K562 (cell line): ENCODE data around the gene MYG1. TPM values are rescaled to one million over a fixed set of nuclear protein-coding genes. Genes with fewer than 3 reads are reported as not detected.

Experiments
- BCL6 ChIP-seq: fragments of 250-450 bp; sonication (Bioruptor Pico); IDR thresholded peaks from 2 replicates; pipeline ENCODE4 v1.4.0; 2020
- C11orf30 ChIP-seq: fragments of 450-650 bp; IDR thresholded peaks from 2 replicates; pipeline ENCODE4 v1.6.1; 2016; ENCODE audit warnings: low read depth, mild to moderate bottlenecking
- DMBX1 ChIP-seq: fragments of 250-450 bp; sonication (Bioruptor Pico); IDR thresholded peaks from 2 replicates; pipeline ENCODE4 v1.8.0; 2022; ENCODE audit warnings: inconsistent platforms, mild to moderate bottlenecking, moderate library complexity, borderline replicate concordance
- ELF4 ChIP-seq: fragments of 450-650 bp; formaldehyde crosslinking; IDR thresholded peaks from 2 replicates; pipeline ENCODE4 v1.4.0; 2022; ENCODE audit warnings: missing genetic modification characterization
- KDM5B ChIP-seq: fragments of 200-600 bp; sonication (generic); IDR thresholded peaks from 2 replicates; pipeline ENCODE4 v1.6.1; 2012; ENCODE audit warnings: low read depth, mild to moderate bottlenecking, moderate library complexity, low read length, control low read depth, inconsistent platforms; ENCODE audit not compliant: insufficient replicate concordance
- KHSRP ChIP-seq: fragments of 450-650 bp; IDR thresholded peaks from 2 replicates; pipeline ENCODE4 v1.6.1; 2017
- MAFF ChIP-seq: IDR thresholded peaks from 2 replicates; pipeline ENCODE4 v1.6.1; 2012; ENCODE audit warnings: low read length, improper control_type of control experiment
- MAZ ChIP-seq, 2 experiments: fragments of 450-650 bp in 1 of 2; sonication (generic) in 1 of 2; formaldehyde crosslinking; IDR thresholded peaks in 1 of 2; conservative IDR thresholded peaks in 1 of 2; 2 replicates each; pipeline versions ENCODE4 v1.4.0 to v1.5.0; 2020; ENCODE audit warnings: mild to moderate bottlenecking in 1 of 2, missing genetic modification reagents in 1 of 2
- YY1 ChIP-seq, 3 experiments: IDR thresholded peaks; 2 replicates each; pipeline ENCODE4 v1.6.1; 2011; ENCODE audit warnings: low read length in 2 of 3, mild to moderate bottlenecking in 2 of 3, moderate library complexity in 2 of 3, borderline replicate concordance in 1 of 3, control low read depth in 1 of 3, low read depth in 1 of 3; ENCODE audit not compliant: insufficient read depth in 3 of 3, insufficient replicate concordance in 2 of 3, control insufficient read depth in 1 of 3, insufficient read length in 1 of 3; ENCODE audit errors: extremely low read depth in 1 of 3
- ZKSCAN8 ChIP-seq: fragments of 200-800 bp; sonication (Bioruptor generic); IDR thresholded peaks from 2 replicates; pipeline ENCODE4 v1.6.1; 2016; ENCODE audit warnings: missing genetic modification characterization, missing compliant biosample characterization
- ZNF785 ChIP-seq: fragments of 250-450 bp; sonication (Bioruptor Pico); IDR thresholded peaks from 2 replicates; pipeline ENCODE4 v1.4.0; 2020; ENCODE audit warnings: mild to moderate bottlenecking
- polyA plus RNA-seq, 8 experiments: library from polyadenylated mRNA; depleted of rRNA in 4 of 8; stranded (reverse) in 5 of 8; unstranded in 3 of 8; fragments of >200 nt; fragmentation: Nextera tagmentation in 2 of 8; fragmentation: Illumina TruSeq in 1 of 8; extraction: Ambion mirVana in 2 of 8; extraction: Trizol in 1 of 8; gene quantifications; 2 replicates each; pipeline versions ENCODE4 v1.2.1 to v1.2.3, GENCODE V29; 2011 to 2014; ENCODE audit warnings: inconsistent platforms in 1 of 8, missing spikeins in 1 of 8
- total RNA-seq, 7 experiments: library from RNA; depleted of rRNA in 6 of 7; stranded (reverse); fragments of >200 nt in 6 of 7; fragmentation: Illumina TruSeq in 2 of 7; extraction: Trizol in 2 of 7; gene quantifications; 2 replicates each; pipeline versions ENCODE4 v1.2.1 to v1.2.3, GENCODE V29; 2011 to 2021; ENCODE audit warnings: low replicate concordance in 1 of 7
- TF ChIP-seq, protein P1 (sequence below), 2 experiments: fragments of 450-650 bp in 1 of 2; sonication (generic) in 1 of 2; formaldehyde crosslinking in 1 of 2; IDR thresholded peaks; 2 replicates each; pipeline versions ENCODE4 v1.7.1 to v1.9.0; 2016 to 2022; ENCODE audit warnings: inconsistent platforms in 1 of 2, mild to moderate bottlenecking in 1 of 2, missing genetic modification reagents in 1 of 2
- TF ChIP-seq, protein P2 (sequence below): fragments of 250-450 bp; sonication (Bioruptor Pico); IDR thresholded peaks from 2 replicates; pipeline ENCODE4 v1.6.1; 2021; ENCODE audit warnings: mild to moderate bottlenecking
- TF ChIP-seq, protein P3 (sequence below): fragments of 250-450 bp; sonication (Bioruptor Pico); IDR thresholded peaks from 2 replicates; pipeline ENCODE4 v1.5.0; 2020; ENCODE audit warnings: mild to moderate bottlenecking
- TF ChIP-seq, protein P4 (sequence below): fragments of 250-450 bp; sonication (Bioruptor Pico); IDR thresholded peaks from 2 replicates; pipeline ENCODE4 v1.8.0; 2021; ENCODE audit warnings: mild to moderate bottlenecking, moderate library complexity

The MYG1 gene
- total and polyA plus RNA-seq, 9 of the 15 experiments (the other 6 are each of a cell fraction or from before 2014, with no cell fraction given) = 0.45 to 5.6 (median 2.1) TPM

DNA sequence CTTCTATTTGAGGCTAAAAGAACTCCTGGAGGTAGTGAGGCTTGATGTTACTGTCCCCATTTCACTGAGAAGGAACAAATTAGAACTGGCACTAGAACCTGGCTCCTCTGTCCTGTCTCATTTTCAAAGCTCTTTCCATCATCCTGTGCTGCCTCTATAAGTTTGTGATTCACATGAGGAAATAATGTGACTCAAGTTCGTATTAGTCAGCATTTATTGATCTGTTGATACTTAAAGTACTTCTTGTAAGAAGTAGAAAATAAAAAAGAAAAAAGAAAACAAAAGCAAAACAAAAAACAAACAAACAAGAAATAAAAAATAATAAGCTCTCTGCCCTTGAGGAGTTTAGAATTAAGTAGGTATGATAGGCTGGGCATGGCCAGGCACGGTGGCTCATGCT lies 33.7 kb upstream of the MYG1 start (continued):
- TF ChIP-seq YY1 (IDR thresholded peaks at IDR 0.05; ENCODE audit: borderline replicate concordance in 1 of 3, control insufficient read depth in 1 of 3, extremely low read depth in 1 of 3, insufficient read depth in 3 of 3, insufficient read length in 1 of 3, insufficient replicate concordance in 2 of 3, low read depth in 1 of 3, low read length in 2 of 3) (no peak), C11orf30 (peak; percentile 84), ZKSCAN8 (CRISPR knock-in tag) (no peak), ZNF785 (CRISPR knock-in tag) (no peak), KHSRP (no peak), KDM5B (no peak), MAFF (peak; percentile 54), DMBX1 (CRISPR knock-in tag) (no peak), MAZ (CRISPR knock-in tag; conservative IDR thresholded peaks at IDR 0.05 in 1 of 2, IDR thresholded peaks at IDR 0.05 in 1 of 2) (no peak), ELF4 (no peak), BCL6 (no peak)
- TF ChIP-seq, protein P1, sequence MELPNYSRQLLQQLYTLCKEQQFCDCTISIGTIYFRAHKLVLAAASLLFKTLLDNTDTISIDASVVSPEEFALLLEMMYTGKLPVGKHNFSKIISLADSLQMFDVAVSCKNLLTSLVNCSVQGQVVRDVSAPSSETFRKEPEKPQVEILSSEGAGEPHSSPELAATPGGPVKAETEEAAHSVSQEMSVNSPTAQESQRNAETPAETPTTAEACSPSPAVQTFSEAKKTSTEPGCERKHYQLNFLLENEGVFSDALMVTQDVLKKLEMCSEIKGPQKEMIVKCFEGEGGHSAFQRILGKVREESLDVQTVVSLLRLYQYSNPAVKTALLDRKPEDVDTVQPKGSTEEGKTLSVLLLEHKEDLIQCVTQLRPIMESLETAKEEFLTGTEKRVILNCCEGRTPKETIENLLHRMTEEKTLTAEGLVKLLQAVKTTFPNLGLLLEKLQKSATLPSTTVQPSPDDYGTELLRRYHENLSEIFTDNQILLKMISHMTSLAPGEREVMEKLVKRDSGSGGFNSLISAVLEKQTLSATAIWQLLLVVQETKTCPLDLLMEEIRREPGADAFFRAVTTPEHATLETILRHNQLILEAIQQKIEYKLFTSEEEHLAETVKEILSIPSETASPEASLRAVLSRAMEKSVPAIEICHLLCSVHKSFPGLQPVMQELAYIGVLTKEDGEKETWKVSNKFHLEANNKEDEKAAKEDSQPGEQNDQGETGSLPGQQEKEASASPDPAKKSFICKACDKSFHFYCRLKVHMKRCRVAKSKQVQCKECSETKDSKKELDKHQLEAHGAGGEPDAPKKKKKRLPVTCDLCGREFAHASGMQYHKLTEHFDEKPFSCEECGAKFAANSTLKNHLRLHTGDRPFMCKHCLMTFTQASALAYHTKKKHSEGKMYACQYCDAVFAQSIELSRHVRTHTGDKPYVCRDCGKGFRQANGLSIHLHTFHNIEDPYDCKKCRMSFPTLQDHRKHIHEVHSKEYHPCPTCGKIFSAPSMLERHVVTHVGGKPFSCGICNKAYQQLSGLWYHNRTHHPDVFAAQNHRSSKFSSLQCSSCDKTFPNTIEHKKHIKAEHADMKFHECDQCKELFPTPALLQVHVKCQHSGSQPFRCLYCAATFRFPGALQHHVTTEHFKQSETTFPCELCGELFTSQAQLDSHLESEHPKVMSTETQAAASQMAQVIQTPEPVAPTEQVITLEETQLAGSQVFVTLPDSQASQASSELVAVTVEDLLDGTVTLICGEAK (IDR thresholded peaks at IDR 0.05) = no peak
- TF ChIP-seq, protein P1 (CRISPR knock-in tag; IDR thresholded peaks at IDR 0.05) = no peak
- TF ChIP-seq, protein P2, sequence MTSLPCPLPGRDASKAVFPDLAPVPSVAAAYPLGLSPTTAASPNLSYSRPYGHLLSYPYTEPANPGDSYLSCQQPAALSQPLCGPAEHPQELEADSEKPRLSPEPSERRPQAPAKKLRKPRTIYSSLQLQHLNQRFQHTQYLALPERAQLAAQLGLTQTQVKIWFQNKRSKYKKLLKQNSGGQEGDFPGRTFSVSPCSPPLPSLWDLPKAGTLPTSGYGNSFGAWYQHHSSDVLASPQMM (CRISPR knock-in tag) = no peak
- TF ChIP-seq, protein P3, sequence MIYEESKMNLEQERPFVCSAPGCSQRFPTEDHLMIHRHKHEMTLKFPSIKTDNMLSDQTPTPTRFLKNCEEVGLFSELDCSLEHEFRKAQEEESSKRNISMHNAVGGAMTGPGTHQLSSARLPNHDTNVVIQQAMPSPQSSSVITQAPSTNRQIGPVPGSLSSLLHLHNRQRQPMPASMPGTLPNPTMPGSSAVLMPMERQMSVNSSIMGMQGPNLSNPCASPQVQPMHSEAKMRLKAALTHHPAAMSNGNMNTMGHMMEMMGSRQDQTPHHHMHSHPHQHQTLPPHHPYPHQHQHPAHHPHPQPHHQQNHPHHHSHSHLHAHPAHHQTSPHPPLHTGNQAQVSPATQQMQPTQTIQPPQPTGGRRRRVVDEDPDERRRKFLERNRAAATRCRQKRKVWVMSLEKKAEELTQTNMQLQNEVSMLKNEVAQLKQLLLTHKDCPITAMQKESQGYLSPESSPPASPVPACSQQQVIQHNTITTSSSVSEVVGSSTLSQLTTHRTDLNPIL (CRISPR knock-in tag) = no peak
- TF ChIP-seq, protein P4, sequence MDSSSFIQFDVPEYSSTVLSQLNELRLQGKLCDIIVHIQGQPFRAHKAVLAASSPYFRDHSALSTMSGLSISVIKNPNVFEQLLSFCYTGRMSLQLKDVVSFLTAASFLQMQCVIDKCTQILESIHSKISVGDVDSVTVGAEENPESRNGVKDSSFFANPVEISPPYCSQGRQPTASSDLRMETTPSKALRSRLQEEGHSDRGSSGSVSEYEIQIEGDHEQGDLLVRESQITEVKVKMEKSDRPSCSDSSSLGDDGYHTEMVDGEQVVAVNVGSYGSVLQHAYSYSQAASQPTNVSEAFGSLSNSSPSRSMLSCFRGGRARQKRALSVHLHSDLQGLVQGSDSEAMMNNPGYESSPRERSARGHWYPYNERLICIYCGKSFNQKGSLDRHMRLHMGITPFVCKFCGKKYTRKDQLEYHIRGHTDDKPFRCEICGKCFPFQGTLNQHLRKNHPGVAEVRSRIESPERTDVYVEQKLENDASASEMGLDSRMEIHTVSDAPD = no peak
